NK-92 treated with Interleukin-12 subunit alpha and Interleukin-12 subunit beta, amount 100 ng/mL, for 24 hours (cell line): ENCODE data around the gene KPNA2.
A peak's percentile ranks its signal among the peaks of the same experiment; 100 is the strongest.
"Not testable (repeated sequence)": the region's sequence is repeated elsewhere in the genome, so short reads cannot be mapped to it uniquely, and the experiment has no call there.

Experiments used
- DNase-seq: peaks from one replicate; lab custom pipeline; 2025; lab: John Stamatoyannopoulos, UW

The KPNA2 gene

GRCh38 chr17:68035523-68036303, at the start of gene KPNA2:
TSS of gene KPNA2 (plus strand) at chr17:68035735. CDS start at chr17:68037133, 1,398 bp downstream.
- peak; percentile 95 for DNase-seq

DNA sequence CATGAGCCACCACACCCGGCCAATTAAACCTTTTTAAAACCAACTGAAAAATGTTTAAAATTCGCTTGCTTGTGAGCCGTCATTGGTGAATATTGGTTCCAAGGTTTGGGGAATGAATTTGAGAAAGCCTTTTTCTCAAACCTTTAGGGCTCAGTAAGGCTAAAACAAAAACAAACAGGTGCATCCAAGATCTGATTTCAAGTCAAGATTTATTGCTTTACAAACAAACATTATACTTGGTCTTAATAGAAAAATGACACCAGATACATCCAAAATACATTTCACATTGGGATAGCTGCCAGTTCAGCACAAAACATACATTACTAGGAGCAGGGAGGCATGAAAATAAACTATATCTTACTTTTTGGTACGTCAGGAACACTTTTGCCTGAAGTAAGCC, 44.6 kb upstream of the KPNA2 start:
- DNase-seq: no peak

- DNase-seq: no peak
Measured at GRCh38 chr17:67992548-67993152, 42.9 kb upstream of the KPNA2 start.

- peak; percentile 78 for DNase-seq
Measured at GRCh38 chr17:67993153-67993997, 42.2 kb upstream of the KPNA2 start.

DNA sequence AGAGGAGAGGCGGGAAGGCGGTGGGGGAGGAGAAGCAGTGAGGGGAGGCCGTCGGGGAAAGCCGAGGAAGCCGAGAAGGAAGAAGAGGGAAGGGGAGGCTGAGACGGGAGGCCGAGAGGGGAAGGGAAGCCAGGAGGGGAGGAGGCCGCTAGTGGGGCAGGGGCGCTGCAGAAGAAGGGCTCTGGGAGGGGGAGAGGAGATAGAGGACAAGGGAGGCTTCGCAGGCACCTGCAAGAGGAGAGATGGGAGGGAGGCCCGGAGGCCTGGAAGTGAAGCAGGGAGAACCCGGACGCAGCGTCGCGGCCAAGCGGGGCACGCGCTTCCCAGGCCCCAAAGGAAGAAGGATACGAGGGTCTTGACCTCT, 41.6 kb upstream of the KPNA2 start:
- no peak for DNase-seq

DNA sequence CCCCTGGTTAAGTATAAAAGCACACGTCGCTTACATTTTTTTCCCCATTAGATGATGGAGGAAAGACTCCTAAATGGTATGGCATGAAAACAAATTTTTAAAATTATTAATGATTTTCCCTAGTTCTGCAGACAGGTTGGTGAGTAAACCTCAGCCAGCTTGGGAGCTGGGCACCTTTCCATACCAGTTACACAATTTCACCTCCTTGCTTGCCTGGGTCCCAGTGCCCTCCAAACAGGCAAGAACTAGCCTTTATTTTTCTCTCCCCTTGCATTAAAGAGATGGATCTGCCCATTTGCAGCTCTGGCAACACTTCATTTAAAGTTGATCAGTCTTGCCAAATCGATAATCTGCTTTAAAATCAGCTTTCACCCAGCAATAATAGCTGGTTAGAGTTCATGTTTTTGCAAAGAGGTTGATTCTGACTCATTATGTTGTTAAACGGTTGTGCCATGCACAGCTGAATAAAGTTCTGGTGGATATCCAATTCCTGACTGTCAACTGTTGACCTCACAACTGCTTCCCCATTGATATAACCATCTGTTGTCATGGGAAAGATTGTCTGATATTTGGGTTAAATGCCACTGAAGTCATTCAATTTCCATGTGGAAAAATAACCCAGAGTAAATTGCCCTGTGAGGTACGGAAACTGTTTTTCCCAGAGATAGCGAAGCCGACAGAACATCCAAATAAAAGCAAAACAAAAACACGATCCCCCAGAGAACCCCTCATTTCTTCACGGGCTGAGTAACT, 40.5 kb upstream of the KPNA2 start:
- DNase-seq: no peak

DNA sequence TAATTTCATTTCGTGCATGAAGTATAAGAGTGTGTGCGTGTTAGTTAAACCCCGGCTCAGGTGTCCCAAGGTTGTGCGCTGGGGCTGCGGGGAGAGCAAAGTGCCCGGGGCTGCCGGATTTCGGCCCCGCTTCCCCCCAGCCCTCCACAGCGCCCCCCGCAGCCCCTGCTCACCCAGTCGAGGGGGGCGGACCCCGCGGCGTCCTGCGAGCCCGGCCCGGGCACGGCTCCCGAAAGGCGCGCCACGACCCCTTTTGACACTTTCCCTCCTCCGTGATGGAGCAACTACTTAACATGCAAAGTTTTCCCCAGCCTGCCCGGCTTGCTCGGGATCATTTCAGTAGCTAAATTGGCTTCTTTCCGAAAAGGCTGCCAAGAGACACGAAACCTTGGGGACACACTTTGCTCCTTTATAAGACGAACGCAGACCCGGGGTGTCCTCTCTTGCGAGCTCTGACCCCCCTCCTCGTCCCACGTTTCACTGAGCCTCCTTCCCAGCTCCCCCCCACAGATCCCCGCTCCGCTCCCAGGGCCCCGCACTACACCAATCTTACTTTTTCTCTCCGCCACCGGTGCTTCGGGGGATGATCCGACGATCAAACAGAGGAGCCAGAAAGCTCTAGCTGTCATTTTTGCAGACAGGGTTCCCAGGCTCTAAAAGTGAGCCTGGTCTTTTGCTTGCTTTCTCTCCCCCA, 39.8 kb upstream of the KPNA2 start:
- no peak for DNase-seq

DNA sequence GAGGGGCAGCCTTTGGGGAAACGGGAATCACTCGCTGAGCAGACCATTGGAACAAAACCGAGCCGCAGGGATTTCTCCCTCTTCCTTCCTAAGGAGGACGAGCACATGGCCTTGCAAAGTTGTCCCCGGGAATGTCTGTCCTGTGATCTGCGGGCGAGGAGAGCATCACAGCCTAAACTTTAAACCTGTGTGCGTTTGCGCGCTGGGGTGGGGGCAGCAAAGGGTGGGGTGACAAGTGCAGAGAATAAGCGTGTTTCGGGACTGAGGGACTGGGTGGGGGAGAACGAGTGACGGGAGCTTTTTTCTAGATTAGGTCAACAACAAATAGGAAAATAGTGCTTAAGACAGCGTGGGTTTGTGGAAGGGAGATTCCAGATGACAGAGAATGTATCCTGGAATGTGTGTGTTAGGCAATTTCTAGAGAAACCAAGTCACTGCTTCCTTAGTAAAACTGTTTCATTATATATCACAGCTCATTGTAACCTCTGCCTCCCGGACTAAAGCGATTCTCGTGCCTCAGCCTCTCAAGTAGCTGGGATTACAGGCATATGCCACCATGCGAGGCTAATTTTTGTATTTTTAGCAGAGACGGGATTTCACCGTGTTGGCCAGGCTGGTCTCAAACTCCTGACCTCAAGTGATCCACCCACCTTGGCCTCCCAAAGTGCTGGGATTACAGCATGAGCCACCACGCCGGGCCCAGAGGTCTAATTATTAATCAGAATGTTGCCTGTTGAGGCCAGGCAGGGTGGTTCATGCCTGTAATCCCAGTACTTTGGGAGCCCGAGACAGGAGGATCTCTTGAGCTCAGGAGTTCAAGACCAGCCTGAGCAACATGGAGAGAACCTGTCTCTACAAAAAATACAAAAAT, 39.0 kb upstream of the KPNA2 start, which contains the start of gene C17orf58:
Gene C17orf58 (minus strand): TSS at position 169 of the 871 bp plus-strand sequence. CDS start 271 bp downstream, outside the sequence.
- DNase-seq: not testable (repeated sequence)

DNA sequence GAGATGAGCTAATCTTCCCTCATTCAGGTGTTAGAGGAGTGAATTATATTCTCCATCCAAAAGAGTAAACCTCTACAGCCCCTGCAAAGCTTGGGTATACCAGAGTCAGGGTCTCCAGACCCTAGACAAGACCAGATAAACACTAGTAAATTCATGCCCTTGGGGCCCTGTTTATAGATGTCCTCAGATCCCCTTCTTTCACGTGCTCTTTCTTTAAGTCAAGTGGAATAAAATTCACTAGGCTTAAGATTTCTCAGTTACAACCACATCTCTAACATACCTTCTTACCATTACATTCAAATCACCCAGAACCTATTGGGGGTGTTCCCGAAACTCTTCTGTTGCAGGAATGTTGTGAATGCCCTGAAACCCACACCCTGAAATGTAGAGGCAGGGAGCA, 37.1 kb upstream of the KPNA2 start:
- DNase-seq: no peak

DNA sequence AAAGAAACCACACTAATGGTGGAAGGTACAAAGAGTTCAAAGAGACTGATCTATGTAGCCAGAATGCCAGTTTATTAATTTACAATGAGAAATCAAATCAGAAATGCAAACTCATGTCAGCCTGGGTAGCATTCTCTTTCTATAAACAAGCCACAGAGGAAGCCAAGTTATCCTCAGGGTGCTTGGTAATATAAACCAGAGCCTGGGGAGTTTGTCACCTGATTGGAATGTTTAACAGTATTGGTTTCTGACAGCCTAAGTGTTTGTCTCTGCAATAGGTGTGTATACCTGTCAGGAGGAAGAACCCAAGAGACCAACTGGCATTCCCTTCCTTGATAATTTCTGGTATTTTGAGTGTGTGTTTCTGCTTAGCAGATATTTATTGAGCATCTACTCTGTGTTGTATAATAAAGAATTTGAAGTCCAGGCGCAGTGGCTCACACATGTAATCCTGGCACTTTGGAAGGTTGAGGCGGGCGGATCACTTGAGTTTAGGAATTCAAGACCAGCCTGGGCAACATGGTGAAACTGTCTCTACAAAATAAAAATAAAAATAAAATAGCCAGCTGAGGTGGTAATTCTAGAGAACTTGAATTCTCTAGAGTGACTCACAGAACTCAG, 36.1 kb upstream of the KPNA2 start:
- DNase-seq: no peak

- DNase-seq: no peak
Measured at GRCh38 chr17:68004201-68004600, 31.3 kb upstream of the KPNA2 start.

GRCh38 chr17:68006797-68007196, 28.7 kb upstream of the KPNA2 start:
- DNase-seq: no peak

DNA sequence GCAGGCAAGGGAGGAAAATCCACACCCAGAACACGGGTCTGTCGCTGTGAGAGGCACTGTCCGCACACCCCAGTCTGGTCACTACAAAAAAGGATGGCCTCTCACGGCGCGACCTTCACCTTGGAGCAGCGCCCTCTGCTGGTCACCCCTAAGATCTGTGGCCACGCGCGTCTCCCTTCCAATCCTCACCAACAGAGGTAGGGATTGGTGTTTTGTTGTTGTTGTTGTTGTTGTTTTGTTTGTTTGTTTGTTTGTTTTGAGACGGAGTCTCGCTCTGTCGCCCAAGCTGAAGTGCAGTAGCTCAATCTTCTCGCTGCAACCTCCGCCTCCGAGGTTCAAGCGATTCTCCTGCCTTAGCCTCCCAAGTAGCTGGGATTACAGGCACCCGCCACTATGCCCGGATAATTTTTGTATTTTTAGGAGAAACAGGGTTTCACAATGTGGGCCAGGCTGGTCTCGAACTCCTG, 24.3 kb upstream of the KPNA2 start:
- peak; percentile 13 for DNase-seq

- no peak for DNase-seq
Measured at GRCh38 chr17:68013385-68013784, 22.1 kb upstream of the KPNA2 start.

- no peak for DNase-seq
Measured at GRCh38 chr17:68015081-68015723, 20.3 kb upstream of the KPNA2 start.

GRCh38 chr17:68016838-68017237, 18.7 kb upstream of the KPNA2 start:
- no peak for DNase-seq

- DNase-seq: not testable (repeated sequence)
Measured at GRCh38 chr17:68018493-68018892, 17.0 kb upstream of the KPNA2 start.

- DNase-seq: no peak
Measured at GRCh38 chr17:68019336-68019674, 16.2 kb upstream of the KPNA2 start.

DNA sequence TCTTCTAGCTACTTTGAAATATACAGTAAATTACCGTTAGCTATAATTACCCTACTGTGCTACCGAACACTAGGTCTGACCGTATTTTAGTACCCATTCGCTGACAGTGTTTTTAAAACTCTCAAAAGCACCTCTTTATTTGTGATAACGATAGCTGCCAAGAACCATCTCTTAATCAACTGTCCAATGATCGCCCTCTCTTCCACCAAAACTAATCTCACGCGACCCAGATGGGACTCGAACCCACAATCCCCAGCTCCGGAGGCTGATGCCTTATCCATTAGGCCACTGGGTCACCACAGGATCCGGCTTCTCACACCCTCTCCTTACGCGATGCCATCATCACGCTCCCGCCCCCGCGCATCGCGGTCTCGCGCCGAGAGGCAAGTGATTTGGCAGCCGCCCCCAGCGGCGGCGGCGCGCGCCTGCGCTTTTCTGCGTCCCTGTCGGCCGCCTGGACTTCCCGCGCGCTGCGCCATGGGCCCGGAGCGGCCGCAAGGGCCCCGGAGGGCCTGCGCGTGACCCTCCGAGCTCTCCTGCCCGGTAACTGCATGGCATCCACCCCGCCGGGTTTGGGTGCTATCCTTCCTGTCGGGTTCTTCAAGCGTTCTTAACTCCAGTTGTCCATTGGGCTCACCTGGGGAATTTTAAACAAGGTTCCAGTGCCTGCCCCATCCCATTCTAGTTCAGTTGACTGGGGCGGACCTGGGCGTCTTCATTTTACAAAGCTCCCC, 15.7 kb upstream of the KPNA2 start:
- DNase-seq: peak; percentile 96
